Measurements from ENCODE around the gene GALNT1.
A peak's percentile ranks its signal among the peaks of the same experiment; 100 is the strongest.
"Not testable (repeated sequence)": the region's sequence is repeated elsewhere in the genome, so short reads cannot be mapped to it uniquely, and the experiment has no call there.

The GALNT1 gene
- 30.2 to 36.8 reads per million in 2 donors for total RNA-seq

DNA sequence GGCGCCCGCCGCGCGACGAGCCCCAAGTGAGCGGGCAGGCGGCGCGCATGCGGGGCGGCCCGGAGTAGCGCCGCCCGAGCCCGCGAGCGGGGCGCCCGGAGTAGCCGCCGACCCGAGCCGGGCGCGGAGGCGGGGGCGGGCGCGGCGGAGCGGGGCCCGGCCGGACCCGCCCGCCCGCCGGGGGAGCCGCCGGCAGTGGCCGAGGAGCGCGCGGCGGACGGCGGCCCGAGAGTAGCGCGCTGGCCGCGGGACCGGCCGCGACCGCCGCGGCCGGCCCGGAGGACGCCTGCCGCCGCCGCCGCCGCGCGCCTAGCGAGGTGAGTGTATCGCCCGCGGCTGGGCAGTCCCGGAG lies at the start of gene GALNT1:
TSS of gene GALNT1 (plus strand) at position 195 of the 352 bp plus-strand sequence. CDS start 72,923 bp downstream, outside the sequence.
- DNase-seq = peak in 1 of 5 experiments; percentile 16

DNA sequence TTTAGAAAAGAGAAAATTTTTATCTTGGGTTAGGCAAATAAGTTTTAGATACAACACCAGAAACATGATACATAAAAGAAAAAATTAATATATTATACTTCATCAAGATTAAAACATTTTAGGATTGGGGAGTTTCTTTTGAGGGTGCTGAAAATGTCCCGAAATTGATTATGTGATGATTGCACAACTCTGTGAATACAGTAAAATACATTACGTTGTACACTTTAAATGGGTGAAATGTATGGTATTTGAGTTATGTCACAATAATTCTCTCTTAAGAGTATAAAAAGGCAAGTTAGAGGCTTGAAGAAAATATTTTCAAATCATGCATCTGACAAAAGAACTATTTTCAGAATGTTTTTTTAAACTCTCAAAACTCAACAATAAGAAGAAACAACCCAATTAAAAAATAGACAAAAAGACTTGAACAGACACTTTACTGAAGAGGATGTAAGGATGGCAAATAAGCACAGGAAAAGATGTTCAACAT lies 47.6 kb upstream of the GALNT1 start:
- no peak for DNase-seq

DNA sequence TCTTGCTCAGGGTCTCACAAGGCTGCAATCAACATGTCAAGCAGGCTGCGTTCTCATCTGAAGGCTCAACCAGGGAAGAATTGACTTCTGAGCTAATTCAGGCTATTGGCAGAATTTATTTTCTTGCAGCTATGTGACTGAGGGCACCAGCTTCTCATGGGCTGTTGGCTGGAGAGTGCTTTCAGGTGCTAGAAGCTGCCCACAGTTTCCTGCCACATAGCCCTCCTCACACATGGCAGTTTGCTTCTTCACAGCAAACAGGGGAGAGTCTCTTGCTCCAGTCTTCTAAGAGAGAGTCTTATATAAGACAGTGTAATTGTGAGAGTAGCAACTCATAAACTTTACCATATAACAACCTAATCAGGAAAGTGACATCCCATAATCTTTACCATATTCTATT lies 46.2 kb upstream of the GALNT1 start:
- DNase-seq = peak in 1 of 5 experiments; percentile 38

DNA sequence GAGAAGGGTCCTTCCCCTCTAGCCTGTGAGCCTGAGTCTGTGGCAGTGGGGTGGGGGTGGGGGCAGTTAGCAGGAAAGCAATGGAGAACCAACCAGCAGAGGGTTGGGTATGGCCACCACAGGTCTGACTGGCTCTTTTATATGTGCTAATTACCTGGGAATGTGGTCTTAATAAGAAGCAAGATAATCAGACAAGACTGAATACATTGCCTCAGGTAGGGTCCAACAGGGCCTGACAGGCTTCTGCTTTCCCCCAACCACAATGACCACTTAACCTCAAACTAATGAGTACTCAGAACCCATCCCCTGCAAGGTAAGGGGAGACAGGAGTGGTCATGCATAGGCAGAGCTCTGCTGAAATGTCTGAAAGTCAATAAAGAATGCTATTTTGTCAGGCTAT lies 39.2 kb upstream of the GALNT1 start:
- DNase-seq = no peak

DNA sequence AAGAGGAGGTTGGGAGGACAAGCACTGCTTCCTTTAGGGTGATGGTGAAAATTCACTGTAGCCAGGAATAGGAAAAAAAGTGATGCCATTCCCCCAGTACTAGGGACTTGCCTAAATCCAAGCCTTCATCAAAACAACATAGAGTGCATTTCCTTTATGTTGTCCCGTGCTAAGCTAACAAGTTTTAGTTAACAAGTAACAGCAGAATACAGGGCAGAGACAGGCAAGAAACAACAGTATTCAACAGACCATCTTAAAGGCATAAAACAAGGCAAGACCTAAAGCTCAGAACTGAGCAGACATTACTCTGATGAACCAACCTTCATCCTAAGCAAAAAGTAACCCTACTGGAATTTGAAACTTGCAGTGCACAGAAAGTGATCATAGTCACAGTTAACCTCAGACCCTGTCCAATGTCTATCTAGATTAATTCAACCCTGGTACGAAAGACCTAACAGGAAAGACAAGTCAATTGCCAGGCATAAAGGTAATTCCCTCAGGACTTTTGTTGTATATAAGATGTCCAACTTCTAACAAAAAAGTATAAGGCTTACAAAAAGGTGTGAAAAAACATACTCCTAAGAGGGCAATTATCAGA lies 34.4 kb upstream of the GALNT1 start:
- DNase-seq = no peak

DNA sequence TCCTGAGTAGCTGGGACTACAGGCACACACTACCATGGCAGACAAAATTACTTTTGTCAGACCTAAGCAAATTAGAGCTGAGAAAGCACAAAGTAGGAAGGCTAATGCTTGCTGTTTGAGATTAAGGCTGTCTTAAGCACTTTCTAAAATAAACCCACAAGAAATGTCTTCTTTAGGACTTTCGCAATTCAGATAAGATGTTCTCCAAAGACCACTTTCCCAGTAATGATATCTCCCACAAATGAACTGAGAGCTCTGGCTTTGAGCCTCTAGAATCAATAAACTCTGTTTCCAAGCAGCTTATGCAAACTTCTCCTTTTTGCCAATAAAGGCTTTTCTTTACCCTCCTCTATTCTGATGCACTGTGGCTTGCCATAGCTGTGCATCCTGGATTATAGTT lies 32.0 kb upstream of the GALNT1 start:
- DNase-seq = no peak

DNA sequence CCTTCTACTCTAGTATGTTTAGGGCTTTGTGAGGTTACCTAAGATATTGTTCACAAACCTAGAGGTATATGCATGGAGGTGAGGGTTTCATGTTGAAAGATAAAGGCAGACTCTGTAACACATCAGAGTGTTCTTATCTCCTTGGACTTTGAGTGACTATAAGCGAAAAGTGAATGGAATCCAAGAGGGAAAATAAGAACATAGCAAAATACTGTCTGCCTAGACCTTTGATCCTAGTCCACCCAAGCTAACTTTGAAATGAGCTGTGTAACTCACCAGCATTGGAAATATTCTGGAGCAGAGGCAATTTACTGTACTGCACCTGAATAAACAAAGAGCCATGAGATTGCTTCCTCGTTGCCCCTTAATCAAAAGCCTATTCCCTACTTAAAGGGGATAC lies 28.2 kb upstream of the GALNT1 start:
- no peak for DNase-seq

DNA sequence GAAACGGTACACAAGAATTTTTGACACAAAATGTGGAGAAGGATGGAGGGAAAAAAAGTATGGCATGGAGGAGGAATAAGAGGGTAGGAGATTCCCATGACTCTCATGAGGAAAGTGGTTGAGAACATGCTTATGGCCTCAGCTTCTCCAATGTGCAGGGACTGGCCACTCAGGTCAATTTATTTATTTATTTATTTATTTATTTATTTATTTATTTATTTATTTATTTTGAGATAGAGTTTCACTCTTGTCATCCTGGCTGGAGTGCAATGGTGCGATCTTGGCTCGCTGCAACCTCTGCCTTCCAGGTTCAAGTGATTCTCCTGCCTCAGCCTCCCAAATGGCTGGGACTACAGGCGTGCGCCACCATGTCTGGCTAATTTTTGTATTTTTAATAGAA lies 26.0 kb upstream of the GALNT1 start:
- not testable (repeated sequence) for DNase-seq

DNA sequence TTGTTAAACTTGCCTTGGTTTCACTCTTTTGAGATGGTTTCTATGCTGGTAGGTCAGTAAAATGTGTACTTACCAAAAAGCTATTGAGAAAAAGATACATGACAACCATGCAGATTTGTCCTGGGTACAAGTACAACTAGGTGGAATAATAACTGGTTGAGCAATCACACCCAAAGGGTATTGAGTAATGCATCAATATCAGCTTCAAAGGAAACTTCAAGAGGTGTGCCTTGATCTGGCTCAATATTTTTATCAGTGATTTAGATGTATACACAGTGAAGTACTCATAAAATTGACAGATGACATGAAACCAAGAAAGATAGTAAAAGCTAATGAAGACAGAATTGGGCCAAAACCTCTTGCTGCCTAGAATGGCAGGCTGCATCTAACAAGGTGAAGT lies 21.7 kb upstream of the GALNT1 start:
- DNase-seq = no peak

DNA sequence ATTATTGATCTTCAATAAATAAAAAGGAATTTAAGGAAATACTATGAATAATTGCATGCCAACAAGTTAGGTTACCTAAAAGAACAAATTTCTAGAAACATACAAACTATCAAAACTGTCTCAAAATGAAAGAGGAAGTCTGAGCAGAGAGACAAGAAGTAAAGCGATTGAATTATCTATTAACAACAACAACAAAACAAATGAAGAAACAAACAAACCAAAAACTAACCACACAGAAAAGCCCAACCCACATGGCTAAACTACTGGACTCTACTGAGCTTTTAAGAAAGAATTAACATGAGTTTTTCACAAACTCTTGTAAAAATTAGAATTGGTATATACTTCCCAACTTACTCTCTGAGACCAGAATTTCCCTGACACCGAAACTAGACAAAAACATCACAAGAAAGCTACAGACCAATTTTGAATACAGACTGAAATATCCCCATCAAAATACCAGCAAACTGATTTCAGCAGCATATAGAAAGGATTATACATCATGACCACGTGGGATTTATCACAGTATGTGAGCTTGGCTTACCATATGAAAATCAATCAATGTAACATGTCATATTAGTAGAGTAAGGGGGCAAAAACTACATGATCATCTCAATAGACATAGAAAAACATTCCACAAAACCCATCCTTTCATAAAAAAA lies 16.6 kb upstream of the GALNT1 start:
- no peak for DNase-seq

DNA sequence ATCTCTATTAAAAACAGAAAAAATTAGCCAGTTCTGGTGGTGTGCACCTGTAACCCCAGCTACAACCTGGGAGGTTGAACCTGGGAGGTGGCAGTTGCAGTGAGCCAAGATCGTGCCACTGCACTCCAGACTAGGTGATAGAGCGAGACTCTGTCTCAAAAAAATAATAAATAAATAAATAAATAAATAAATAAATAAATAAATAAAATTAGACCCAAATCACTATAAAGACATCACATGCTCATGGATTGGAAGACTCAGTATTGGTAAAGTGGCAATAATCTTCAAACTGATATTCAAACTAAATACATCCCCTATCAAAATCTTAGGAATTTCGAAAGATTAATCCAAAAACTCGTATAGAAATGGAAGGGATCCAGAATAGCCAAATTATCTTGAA lies 15.5 kb upstream of the GALNT1 start:
- no peak for DNase-seq

DNA sequence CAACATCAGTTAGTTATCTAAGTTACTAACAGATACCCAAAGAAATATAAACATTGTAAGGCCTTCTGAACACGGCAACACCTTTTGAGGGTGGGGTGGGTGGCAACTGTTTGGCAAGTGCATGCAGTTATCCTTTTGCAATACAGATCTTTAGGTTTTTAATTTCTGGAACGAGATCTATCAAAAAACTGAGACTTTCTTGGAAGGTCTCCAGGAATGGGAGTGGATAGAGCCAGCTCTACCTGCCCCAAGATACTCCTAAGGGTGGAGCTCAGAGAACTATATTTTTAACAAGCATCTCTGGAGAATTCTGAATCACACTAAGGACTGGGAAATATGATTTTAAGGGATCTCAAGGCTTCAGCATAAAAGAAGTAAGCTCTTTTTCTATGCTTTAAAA lies 11.4 kb upstream of the GALNT1 start:
- DNase-seq = no peak

DNA sequence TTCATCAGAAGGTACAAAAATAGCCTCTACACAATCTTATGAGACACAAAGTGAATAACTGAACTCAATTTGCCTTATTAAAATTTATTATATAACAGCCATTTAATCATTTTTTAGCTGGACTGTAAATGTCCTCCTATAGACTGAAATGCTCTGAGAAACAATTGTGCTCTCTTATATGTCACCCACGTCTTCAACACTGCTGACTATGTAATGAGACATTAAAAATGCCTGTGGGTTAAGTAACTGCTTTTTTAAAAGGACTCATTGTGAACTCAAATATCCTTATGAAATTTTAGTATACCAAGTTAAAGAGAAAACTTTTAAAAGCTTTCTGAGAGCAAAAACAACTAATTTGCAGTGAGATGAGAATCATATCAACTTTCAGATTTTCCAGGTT lies 10.4 kb upstream of the GALNT1 start:
- no peak for DNase-seq

DNA sequence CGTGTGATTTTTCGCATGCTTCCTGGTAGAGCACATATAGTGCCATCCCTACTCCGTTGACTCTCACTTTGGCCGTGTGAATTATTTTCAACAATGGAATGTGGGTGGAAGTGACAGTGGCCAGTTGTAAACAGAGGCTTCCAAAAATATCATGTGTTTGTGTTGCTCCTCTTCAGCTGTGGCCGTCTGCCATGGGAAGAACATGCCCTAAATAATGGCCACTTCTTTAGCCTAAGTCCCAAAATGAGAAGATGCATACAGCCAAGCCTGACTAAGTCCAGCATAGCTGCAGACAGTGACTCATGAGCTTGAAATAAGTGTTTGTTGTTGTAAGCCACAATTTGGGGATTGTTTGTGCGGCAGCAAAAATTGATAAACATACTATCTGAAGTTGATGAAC lies 8.9 kb upstream of the GALNT1 start:
- no peak for DNase-seq

DNA sequence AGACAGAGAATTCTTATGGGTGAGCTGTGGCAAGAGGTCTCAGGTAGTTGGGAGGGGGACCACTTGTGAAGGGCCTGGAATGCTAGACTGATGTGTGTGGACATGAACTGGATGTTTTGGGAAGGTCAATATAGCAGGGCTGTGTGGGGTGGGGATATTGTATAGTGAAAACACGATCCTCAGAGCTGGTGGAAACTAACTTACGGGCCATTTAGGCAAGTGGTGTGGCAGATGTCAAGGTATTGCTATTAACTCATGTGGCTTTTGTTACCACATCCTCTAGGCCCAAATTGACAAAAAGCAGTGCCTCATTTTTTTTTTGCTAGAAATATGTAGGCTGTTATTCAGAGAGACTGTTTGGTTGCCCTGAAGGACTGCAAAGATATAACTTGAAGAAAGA lies 8.0 kb upstream of the GALNT1 start:
- peak in 1 of 5 experiments; percentile 56 for DNase-seq

DNA sequence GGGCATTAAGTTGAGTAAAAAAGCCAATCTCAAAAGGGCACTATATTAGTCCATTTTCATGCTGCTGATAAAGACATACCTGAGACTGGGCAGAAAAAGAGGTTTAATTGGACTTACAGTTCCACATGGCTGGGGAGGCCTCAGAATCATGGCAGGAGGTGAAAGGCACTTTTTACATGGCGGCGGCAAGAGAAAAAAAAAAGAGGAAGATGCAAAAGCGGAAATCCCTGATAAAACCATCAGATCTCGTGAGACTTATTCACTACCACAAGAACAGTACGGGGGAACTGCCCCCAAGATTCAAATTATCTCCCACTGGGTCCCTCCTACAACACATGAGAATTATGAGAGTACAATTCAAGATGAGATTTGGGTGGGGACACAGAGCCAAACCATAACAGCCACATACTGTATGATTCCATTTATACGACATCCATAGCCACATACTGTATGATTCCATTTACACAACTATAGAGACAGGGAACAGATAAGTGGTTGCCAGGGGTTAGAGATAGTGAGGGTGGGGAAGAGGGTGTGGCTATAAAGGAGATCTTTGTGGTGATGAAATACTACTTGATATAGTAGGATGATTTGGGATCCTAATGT lies 5.2 kb upstream of the GALNT1 start:
- DNase-seq = not testable (repeated sequence)

DNA sequence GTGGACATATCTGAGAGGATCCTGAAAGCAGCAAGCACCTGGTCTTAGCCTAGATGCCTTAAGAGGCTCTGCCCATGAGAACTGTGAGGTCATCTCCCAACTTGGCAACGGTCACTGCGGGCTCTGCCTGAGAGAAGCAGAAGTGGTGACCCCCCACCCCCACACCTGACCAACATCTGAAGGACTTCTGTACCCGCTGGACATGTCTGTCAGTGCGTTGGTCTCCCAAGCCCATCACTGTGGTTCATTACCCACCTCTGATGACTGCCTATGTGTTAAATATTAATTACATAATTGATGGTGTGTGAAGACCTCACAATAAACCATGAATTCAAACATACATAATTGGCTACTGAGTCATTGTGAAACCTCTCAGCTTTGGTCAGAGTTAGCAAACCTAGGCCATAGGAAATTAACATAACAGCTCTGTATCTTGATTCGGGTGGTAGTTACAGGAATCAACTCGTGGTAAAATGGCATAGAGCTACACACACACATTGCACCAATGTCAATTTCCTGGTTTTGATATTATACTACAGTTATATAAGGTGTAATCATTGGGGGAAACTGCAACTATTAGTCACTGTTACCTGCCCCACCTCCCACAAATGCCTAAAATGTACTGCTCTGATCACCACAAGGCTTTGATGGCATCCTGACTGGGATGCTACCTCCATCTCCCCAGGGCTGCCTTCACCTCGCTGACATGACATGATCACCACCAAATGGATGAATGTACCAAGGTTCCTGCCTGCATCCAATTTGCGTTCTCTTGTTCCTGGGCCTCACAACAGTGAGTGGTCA lies 4.3 kb upstream of the GALNT1 start:
- DNase-seq = peak in 1 of 5 experiments; percentile 72

DNA sequence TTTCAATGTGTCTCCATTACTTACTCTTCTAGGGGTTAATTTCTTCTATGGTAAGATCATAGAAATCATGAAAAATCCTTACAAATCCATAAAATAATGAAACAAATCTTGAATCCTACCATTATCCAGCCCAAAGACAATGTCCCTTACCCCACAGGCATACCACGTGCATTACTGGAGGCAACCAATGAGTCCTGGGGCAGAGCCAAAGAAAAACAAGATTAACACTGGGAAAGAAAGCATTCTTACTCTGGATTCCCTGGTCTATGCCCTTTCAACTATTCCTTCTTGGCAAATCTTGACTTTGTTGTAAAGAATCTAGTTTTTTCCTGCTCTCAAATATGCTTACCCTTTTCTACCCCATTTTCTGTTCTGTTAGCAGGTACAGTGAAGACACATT lies 3.1 kb upstream of the GALNT1 start:
- no peak for DNase-seq

DNA sequence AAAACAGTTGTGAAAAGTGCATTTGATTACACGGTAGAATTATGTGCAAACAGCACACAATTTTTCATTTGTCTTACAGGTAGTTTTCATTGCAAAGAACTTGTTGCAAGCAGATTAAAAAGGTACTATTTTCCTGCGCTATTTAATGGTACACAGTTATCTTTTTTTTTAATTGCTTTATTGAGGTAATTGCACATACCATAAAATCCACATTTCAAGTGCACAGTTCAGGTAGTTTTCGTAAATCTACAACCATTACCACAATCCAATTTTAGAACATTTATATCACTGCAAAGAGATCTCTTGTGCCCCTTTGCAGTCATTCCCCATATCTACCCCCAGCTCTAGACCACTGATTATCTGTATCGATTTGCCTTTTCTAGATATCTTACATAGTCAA lies 2.6 kb upstream of the GALNT1 start:
- DNase-seq = no peak

DNA sequence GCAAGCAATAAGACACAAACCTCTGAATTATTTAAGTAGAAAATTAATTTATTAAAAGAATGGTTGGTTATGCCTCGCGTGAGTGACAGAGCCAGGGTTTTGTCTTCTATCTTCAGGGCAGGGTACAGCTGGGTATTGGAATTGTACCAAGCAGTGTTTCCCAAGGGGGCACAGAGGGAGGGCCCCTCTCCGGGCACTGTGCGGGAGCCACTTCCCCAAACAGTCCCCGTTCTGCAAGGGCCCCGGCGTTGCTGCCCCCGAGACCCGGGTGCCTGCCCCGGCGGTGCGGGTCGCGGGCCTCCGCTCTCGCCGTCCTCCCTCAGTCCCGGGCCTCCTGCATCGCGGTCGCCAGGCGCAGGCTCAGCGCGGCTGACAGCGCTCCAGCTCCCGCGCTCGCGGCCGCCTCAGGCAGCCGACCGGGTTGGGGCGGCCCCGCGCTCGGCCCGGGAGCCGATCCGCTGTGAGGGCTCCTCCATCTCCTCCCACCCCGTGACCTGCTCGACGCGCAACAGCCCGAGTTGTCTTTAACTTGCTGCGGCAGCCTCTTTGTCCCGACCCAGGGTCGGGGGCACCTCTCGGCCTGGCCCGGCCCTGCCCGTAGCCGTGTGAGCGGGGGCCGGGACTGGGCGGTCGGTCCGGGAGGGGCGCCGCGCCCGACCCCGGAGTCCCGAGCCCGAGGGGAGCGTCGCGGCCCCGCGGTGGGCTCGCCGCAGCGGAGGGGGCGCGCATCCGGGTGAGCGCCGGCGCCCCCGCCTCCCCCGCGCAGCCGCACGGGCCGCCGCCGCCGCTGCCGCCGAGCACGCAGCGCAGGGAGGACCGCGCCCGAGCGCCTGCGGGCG lies 620 bp upstream of the GALNT1 start:
- DNase-seq = peak; percentile 20 to 68 (median 33)

DNA sequence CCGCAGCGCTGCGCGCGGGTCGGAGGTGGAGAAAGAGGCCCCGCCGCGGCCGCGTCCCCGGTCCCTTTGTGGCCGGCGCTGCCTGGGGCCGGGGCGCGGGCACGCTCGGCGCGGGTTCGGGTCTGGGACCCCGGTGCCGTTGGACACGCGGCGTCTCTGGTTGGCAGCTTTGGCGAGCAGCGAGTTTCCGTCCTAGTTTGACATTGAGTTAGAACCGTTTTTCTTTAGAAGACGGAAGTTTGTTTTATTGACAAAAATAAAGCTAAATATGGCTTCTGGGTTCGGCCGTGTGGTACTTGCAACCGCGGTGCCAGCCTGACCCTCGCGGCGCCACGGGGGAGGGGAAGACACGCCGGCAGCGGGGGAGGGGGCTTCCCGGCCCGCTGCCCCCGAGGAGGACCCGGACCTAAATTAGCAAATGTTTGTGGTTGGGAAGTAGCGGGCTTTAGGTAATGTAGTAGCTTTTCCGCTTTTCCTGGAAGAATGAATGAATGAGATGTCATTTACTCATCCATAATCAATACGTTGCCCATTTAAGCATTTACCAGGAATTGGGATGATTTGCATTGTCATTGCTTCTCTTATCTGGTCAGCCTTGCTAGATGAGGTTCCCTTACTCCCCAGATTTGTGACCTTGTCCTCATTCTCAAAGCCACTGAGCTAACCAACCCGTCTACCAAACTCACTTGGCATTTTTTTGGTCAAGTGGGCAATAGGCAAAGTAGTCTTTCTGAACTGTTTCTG lies 530 bp downstream of the GALNT1 start:
- peak in 2 of 5 experiments; percentile 10 to 42 for DNase-seq
